Measurements from ENCODE around the gene ITGA5.
A peak's percentile ranks its signal among the peaks of the same experiment; 100 is the strongest.

GRCh38 chr12:54370171-54370730, 48.8 kb downstream of the ITGA5 start:
- no peak for TF ChIP-seq POLR2A (IDR thresholded peaks at IDR 0.05)
- TF ChIP-seq POLR2AphosphoS5 (IDR thresholded peaks at IDR 0.05): peak in 1 of 3 donors; percentile 11

Data from transverse colon (tissue), 3 donors.